K562 (cell line): ENCODE results near the gene KLHL29. TPM values are rescaled to one million over a fixed set of nuclear protein-coding genes. Genes with fewer than 3 reads are reported as not detected.
"Not testable (repeated sequence)": the region's sequence is repeated elsewhere in the genome, so short reads cannot be mapped to it uniquely, and the experiment has no call there.

Experiments used
- ATAC-seq: fragments of 200-7000 bp; cut with Tn5 transposase; 3 replicates; pipeline ENCODE4 v1.9.1; 2020; ENCODE audit warnings: moderate library complexity
- BruUV-seq: library from RNA; stranded (reverse); fragments of 400-500 nt; replicated peaks from 2 replicates; lab custom pipeline; 2021; lab: Mats Ljungman, UMichigan
- CTCF ChIA-PET: fragments of 300-600 bp; formaldehyde crosslinking; extraction: SDS; loops from one replicate; lab custom pipeline; 2021; ENCODE audit warnings: low intra/inter-chr PET ratio; lab: Yijun Ruan, JAX
- POLR2A ChIA-PET: fragments of 300-600, 350-650 bp; sonication (Branson Sonifier 250); formaldehyde crosslinking; extraction: SDS; loops from one replicate; lab custom pipeline; 2021; ENCODE audit warnings: antibody characterized with exemption, inconsistent platforms; lab: Yijun Ruan, JAX
- DNase-seq, 4 experiments: peaks; one replicate each; pipeline versions ENCODE4 v3.0.0 to v3.0.0-alpha.2; 2011 to 2018; ENCODE audit warnings: low spot score in 3 of 4, mixed read lengths in 3 of 4; ENCODE audit errors: extremely low read depth in 1 of 4
- FAIRE-seq: peaks from 2 replicates; lab custom pipeline; 2011; peaks lifted over from hg19 to GRCh38; lab: Jason Lieb, UNC
- H2AFZ ChIP-seq: 2 replicates; pipeline ENCODE4 v1.6.0; 2011; ENCODE audit warnings: low read depth, low read length, control low read depth, inconsistent platforms
- H3K27ac ChIP-seq: fragments of 200-600 bp; 3 replicates; pipeline ENCODE4 v1.8.0; 2011; ENCODE audit warnings: low read depth, mild to moderate bottlenecking, control low read depth, inconsistent platforms, low read length, moderate library complexity, mixed read lengths; ENCODE audit errors: extremely low read depth
- H3K27me3 ChIP-seq, 2 experiments: fragments of 300-600 bp in 1 of 2; 2 replicates in 1 of 2; 3 replicates in 1 of 2; pipeline versions ENCODE4 v1.6.0 to v1.8.0; 2011; ENCODE audit warnings: inconsistent platforms in 2 of 2, low read length in 2 of 2, mild to moderate bottlenecking in 1 of 2, mixed read lengths in 1 of 2, moderate library complexity in 1 of 2; ENCODE audit not compliant: control insufficient read depth in 2 of 2, insufficient read depth in 2 of 2
- H3K36me3 ChIP-seq: fragments of 300-600 bp; 3 replicates; pipeline ENCODE4 v1.8.0; 2011; ENCODE audit warnings: mild to moderate bottlenecking, low read length, inconsistent platforms; ENCODE audit not compliant: control insufficient read depth, insufficient read depth
- H3K4me1 ChIP-seq, 2 experiments: fragments of 200-600 bp in 1 of 2; replicated peaks in 1 of 2; 2 replicates in 1 of 2; 3 replicates in 1 of 2; pipeline versions ENCODE4 v1.5.1 to v1.8.0; 2011; ENCODE audit warnings: inconsistent platforms in 2 of 2, low read length in 2 of 2, mild to moderate bottlenecking in 1 of 2, mixed read lengths in 1 of 2, moderate library complexity in 1 of 2; ENCODE audit not compliant: control insufficient read depth in 2 of 2, insufficient read depth in 2 of 2
- H3K4me2 ChIP-seq: 2 replicates; pipeline ENCODE4 v1.6.1; 2011; ENCODE audit warnings: low read length, control low read depth, inconsistent platforms, mixed read lengths; ENCODE audit not compliant: insufficient read depth
- H3K4me3 ChIP-seq: fragments of 200-600 bp; sonication (generic), shearing (Covaris generic); 2 replicates; pipeline ENCODE4 v1.5.1; 2016; ENCODE audit warnings: control low read depth, inconsistent platforms
- H3K79me2 ChIP-seq: fragments of 200-600 bp; 3 replicates; pipeline ENCODE4 v1.8.0; 2011; ENCODE audit warnings: low read length, inconsistent platforms; ENCODE audit not compliant: control insufficient read depth, insufficient read depth
- H3K9ac ChIP-seq, 2 experiments: 2 replicates each; pipeline versions ENCODE4 v1.6.0 to v1.6.1; 2011; ENCODE audit warnings: low read depth in 2 of 2, low read length in 2 of 2, control low read depth in 1 of 2, inconsistent platforms in 1 of 2, mild to moderate bottlenecking in 1 of 2, mixed read lengths in 1 of 2; ENCODE audit not compliant: insufficient read depth in 1 of 2
- H3K9me1 ChIP-seq: one replicate; pipeline ENCODE4 v1.6.0; 2011; ENCODE audit warnings: inconsistent platforms, mild to moderate bottlenecking, low read length, moderate library complexity; ENCODE audit not compliant: control insufficient read depth, insufficient read depth
- H3K9me3 ChIP-seq: replicated peaks from 2 replicates; pipeline ENCODE4 v1.5.1; 2011; ENCODE audit warnings: low read depth, low read length, inconsistent platforms; ENCODE audit not compliant: control insufficient read depth, insufficient read depth
- H4K20me1 ChIP-seq: replicated peaks from 2 replicates; pipeline ENCODE4 v1.6.1; 2011; ENCODE audit warnings: low read length, inconsistent platforms, mixed read lengths; ENCODE audit not compliant: control insufficient read depth, insufficient read depth
- CBX3 ChIP-seq, 2 experiments: IDR thresholded peaks; 1 replicate in 1 of 2; 2 replicates in 1 of 2; pipeline ENCODE4 v1.6.1; 2012; ENCODE audit warnings: inconsistent platforms in 2 of 2, low read length in 2 of 2, borderline replicate concordance in 1 of 2, control low read depth in 1 of 2
- TOE1 ChIP-seq, 2 experiments: fragments of 450-650 bp in 1 of 2; sonication (generic) in 1 of 2; formaldehyde crosslinking in 1 of 2; IDR thresholded peaks; 2 replicates each; pipeline versions ENCODE4 v1.7.1 to v1.8.0; 2016 to 2022; ENCODE audit warnings: borderline replicate concordance in 2 of 2, mild to moderate bottlenecking in 2 of 2, antibody characterized with exemption in 1 of 2, inconsistent platforms in 1 of 2, low read depth in 1 of 2, missing genetic modification reagents in 1 of 2, moderate library complexity in 1 of 2
- TRIM28 ChIP-seq: fragments of 450-650 bp; IDR thresholded peaks from 2 replicates; pipeline ENCODE4 v1.6.1; 2017
- ZNF77 ChIP-seq: fragments of 250-450 bp; sonication (Bioruptor Pico); IDR thresholded peaks from 2 replicates; pipeline ENCODE4 v1.5.0; 2020
- WGBS: fragments of 100-300 bp; shearing (Covaris generic); methylation state at CpG from one replicate; pipeline ENCODE4 v1.1.6; 2016; ENCODE audit warnings: low coverage, mixed read lengths; ENCODE audit not compliant: insufficient coverage; ENCODE audit errors: missing lambda C conversion rate; 5-methylcytosine and 5-hydroxymethylcytosine counted together
- in situ Hi-C: fragments of 300-500 bp; cut with MboI; formaldehyde crosslinking; loops from 4 replicates; pipeline ENCODE4 v1.15.0; 2018; ENCODE audit warnings: inconsistent platforms, mixed read lengths
- intact Hi-C: fragments of 100-400 bp; cut with micrococcal nuclease; formaldehyde crosslinking; loops from 2 replicates; pipeline ENCODE4 v1.14.2; 2022
- polyA plus RNA-seq, 8 experiments: library from polyadenylated mRNA; depleted of rRNA in 4 of 8; stranded (reverse) in 5 of 8; unstranded in 3 of 8; fragments of >200 nt; fragmentation: Nextera tagmentation in 2 of 8; fragmentation: Illumina TruSeq in 1 of 8; extraction: Ambion mirVana in 2 of 8; extraction: Trizol in 1 of 8; gene quantifications; 2 replicates each; pipeline versions ENCODE4 v1.2.1 to v1.2.3, GENCODE V29; 2011 to 2014; ENCODE audit warnings: inconsistent platforms in 1 of 8, missing spikeins in 1 of 8
- total RNA-seq, 7 experiments: library from RNA; depleted of rRNA in 6 of 7; stranded (reverse); fragments of >200 nt in 6 of 7; fragmentation: Illumina TruSeq in 2 of 7; extraction: Trizol in 2 of 7; gene quantifications; 2 replicates each; pipeline versions ENCODE4 v1.2.1 to v1.2.3, GENCODE V29; 2011 to 2021; ENCODE audit warnings: low replicate concordance in 1 of 7

The KLHL29 gene
- total and polyA plus RNA-seq, 9 of the 15 experiments (the other 6 are each of a cell fraction or from before 2014, with no cell fraction given): 0.03 to 0.31 (median 0.08) TPM; not detected in 1

DNA sequence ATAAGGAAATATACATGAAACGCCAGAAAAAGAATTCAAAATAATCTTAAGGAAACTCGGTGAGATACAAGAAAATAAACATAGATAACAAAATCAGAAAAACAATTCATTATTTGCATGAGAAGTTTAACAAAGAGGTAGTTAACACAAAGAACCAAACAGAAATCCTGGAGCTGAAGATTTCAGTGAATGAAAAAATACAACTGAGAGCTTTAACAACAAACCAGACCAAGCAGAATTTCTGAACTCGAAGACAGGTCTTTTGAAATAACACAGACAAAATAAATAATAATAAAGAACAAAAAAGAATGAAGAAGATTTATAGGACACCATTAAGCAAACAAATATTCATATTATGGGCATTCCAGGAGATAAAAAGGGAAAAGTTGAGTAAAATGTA, 337.3 kb downstream of the KLHL29 start:
- FAIRE-seq: no peak
- BruUV-seq: no TSS peak
- no peaks in the 10 kb centered on the region for H3K9me1 ChIP-seq

DNA sequence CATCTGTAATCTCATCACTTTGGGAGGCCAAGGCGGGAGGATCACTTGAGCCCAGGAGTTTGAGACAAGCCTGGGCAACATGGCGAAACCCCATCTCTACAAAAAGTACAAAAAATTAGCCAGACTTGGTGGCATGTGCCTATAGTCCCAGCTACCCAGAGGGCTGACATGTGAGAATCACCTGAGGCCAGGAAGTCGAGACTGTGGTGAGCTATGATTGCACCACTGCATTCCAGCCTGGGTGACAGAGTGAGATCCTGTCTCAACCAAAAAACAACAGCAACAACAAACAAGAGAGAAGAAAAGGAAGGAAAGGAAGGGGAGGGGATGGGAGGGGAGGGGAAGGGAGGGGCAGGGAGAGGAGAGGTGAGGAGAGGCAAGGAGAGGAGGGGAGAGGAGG, 338.1 kb downstream of the KLHL29 start:
- H3K36me3 ChIP-seq, H2AFZ ChIP-seq, POLR2A ChIA-PET, ATAC-seq, H3K4me3 ChIP-seq, intact Hi-C loops, H3K27ac ChIP-seq, FAIRE-seq, H3K9me3 ChIP-seq, H4K20me1 ChIP-seq, H3K9ac ChIP-seq, in situ Hi-C loops, H3K9me1 ChIP-seq, DNase-seq, H3K4me1 ChIP-seq, CTCF ChIA-PET, BruUV-seq, H3K27me3 ChIP-seq, H3K4me2 ChIP-seq, H3K79me2 ChIP-seq: not testable (repeated sequence)
- 73% methylated on average over 2 of the region's 3 CpGs for WGBS

More for the DNA sequence above, 337.3 kb downstream of the KLHL29 start:
- TF ChIP-seq CBX3 (IDR thresholded peaks at IDR 0.05; ENCODE audit: borderline replicate concordance in 1 of 2, low read length in 2 of 2): peak in 1 of 2 experiments; percentile 84; a peak in 1 of 3 replicates
- TF ChIP-seq TRIM28: peak; percentile 85
- no peak for TF ChIP-seq TOE1 (IDR thresholded peaks at IDR 0.05; ENCODE audit: borderline replicate concordance)
- no peak for TF ChIP-seq TOE1 (CRISPR knock-in tag; IDR thresholded peaks at IDR 0.05; ENCODE audit: borderline replicate concordance, low read depth)
- TF ChIP-seq ZNF77 (CRISPR knock-in tag): no peak
- TF ChIP-seq, all 486 proteins: peak for 2
- intact Hi-C loops: no loop called here
- 41% methylated on average over 3 of the region's 3 CpGs for WGBS
- H3K4me1 ChIP-seq: no peaks in the 10 kb centered on the region
- no peaks in the 10 kb centered on the region for H4K20me1 ChIP-seq
- no peaks in the 10 kb centered on the region for H3K79me2 ChIP-seq
- in situ Hi-C loops: no loop called here
- ChIA-PET POLR2A (interaction anchor here (0.6 kb wide), 1 partner anchor 98 kb away, joined by 3 read pairs; no protein-coding TSS in a partner anchor), CTCF (no interaction called here)
- no peaks in the 10 kb centered on the region for H3K27me3 ChIP-seq
- no peak overlapping the region for H3K27ac ChIP-seq
- no peak overlapping the region for H3K9ac ChIP-seq
- H3K36me3 ChIP-seq: no peaks in the 10 kb centered on the region
- no peak for DNase-seq
- H3K9me3 ChIP-seq: peaks cover 2% of the 10 kb centered on the region; the same call in 1 of the 2 replicates
- no peak overlapping the region for H3K4me3 ChIP-seq
- H2AFZ ChIP-seq: no peak overlapping the region
- no peak overlapping the region for H3K4me2 ChIP-seq
- ATAC-seq: no peak
